H9 (cell line): Measurements from ENCODE around the gene ZFY. TPM values are rescaled to one million over a fixed set of nuclear protein-coding genes. Genes with fewer than 3 reads are reported as not detected.

Experiments
- DNase-seq: peaks from one replicate; pipeline ENCODE4 v3.0.0-alpha.2; 2017
- H2AFZ ChIP-seq: one replicate; pipeline ENCODE4 v1.6.1; 2013; ENCODE audit warnings: mild to moderate bottlenecking, low read length, control low read depth, moderate library complexity
- H2AK5ac ChIP-seq: 2 replicates; pipeline ENCODE4 v1.6.1; 2013; ENCODE audit warnings: low read length, control low read depth, mixed read lengths; ENCODE audit not compliant: insufficient read length
- H2BK120ac ChIP-seq: one replicate; pipeline ENCODE4 v1.6.1; 2013; ENCODE audit warnings: low read depth, mild to moderate bottlenecking, low read length, control low read depth, inconsistent platforms; ENCODE audit not compliant: poor library complexity, severe bottlenecking
- H2BK12ac ChIP-seq: 2 replicates; pipeline ENCODE4 v1.6.1; 2013; ENCODE audit warnings: low read length, control low read depth, mixed read lengths, low read depth; ENCODE audit not compliant: insufficient read length
- H2BK15ac ChIP-seq: 2 replicates; pipeline ENCODE4 v1.6.1; 2013; ENCODE audit warnings: low read depth, low read length, control low read depth
- H2BK20ac ChIP-seq: one replicate; pipeline ENCODE4 v1.6.1; 2013; ENCODE audit warnings: low read depth, mild to moderate bottlenecking, low read length, control low read depth, inconsistent platforms; ENCODE audit not compliant: poor library complexity, severe bottlenecking
- H2BK5ac ChIP-seq: 2 replicates; pipeline ENCODE4 v1.6.1; 2013; ENCODE audit warnings: low read length, control low read depth, mixed read lengths; ENCODE audit not compliant: insufficient read length
- H3K14ac ChIP-seq: 2 replicates; pipeline ENCODE4 v1.6.1; 2013; ENCODE audit warnings: low read length, control low read depth; ENCODE audit not compliant: insufficient read depth
- H3K18ac ChIP-seq: 2 replicates; pipeline ENCODE4 v1.6.1; 2013; ENCODE audit warnings: low read depth, mild to moderate bottlenecking, mixed read lengths, low read length, control low read depth; ENCODE audit not compliant: insufficient read length
- H3K23ac ChIP-seq: 2 replicates; pipeline ENCODE4 v1.6.1; 2013; ENCODE audit warnings: low read length, control low read depth, mixed read lengths, low read depth; ENCODE audit not compliant: insufficient read length
- H3K23me2 ChIP-seq: 2 replicates; pipeline ENCODE4 v1.6.1; 2013; ENCODE audit warnings: low read depth, mild to moderate bottlenecking, mixed read lengths, low read length, control low read depth; ENCODE audit not compliant: insufficient read length, poor library complexity, severe bottlenecking
- H3K27ac ChIP-seq: 2 replicates; pipeline ENCODE4 v1.5.1; 2013; ENCODE audit warnings: low read length, control low read depth, mixed read lengths, low read depth; ENCODE audit not compliant: insufficient read length
- H3K27me3 ChIP-seq: 2 replicates; pipeline ENCODE4 v1.6.1; 2013; ENCODE audit warnings: low read length, control low read depth, inconsistent platforms; ENCODE audit not compliant: insufficient read depth
- H3K4ac ChIP-seq: 2 replicates; pipeline ENCODE4 v1.6.1; 2013; ENCODE audit warnings: low read depth, mild to moderate bottlenecking, control low read depth, inconsistent platforms, low read length, moderate library complexity
- H3K4me1 ChIP-seq: 2 replicates; pipeline ENCODE4 v1.6.1; 2013; ENCODE audit warnings: low read length, control low read depth, inconsistent platforms; ENCODE audit not compliant: insufficient read depth
- H3K4me2 ChIP-seq: 2 replicates; pipeline ENCODE4 v1.6.1; 2013; ENCODE audit warnings: low read length, control low read depth, mixed read lengths; ENCODE audit not compliant: insufficient read length, insufficient read depth
- H3K56ac ChIP-seq: 2 replicates; pipeline ENCODE4 v1.6.1; 2013; ENCODE audit warnings: low read depth, mild to moderate bottlenecking, mixed read lengths, low read length, control low read depth; ENCODE audit not compliant: insufficient read length
- H3K79me1 ChIP-seq: 2 replicates; pipeline ENCODE4 v1.6.1; 2013; ENCODE audit warnings: low read depth, mild to moderate bottlenecking, moderate library complexity, low read length, control low read depth, inconsistent platforms; ENCODE audit not compliant: insufficient read depth, poor library complexity, severe bottlenecking
- H3K79me2 ChIP-seq: 2 replicates; pipeline ENCODE4 v1.6.1; 2013; ENCODE audit warnings: low read length, control low read depth, inconsistent platforms; ENCODE audit not compliant: insufficient read depth
- H3K9ac ChIP-seq: 2 replicates; pipeline ENCODE4 v1.6.1; 2013; ENCODE audit warnings: low read length, control low read depth, mixed read lengths; ENCODE audit not compliant: insufficient read length; ENCODE audit errors: extremely low read depth
- H3K9me3 ChIP-seq: one replicate; pipeline ENCODE4 v1.6.1; 2013; ENCODE audit warnings: low read depth, low read length, inconsistent platforms; ENCODE audit not compliant: control insufficient read depth
- H3T11ph ChIP-seq: one replicate; pipeline ENCODE4 v1.6.1; 2013; ENCODE audit warnings: mild to moderate bottlenecking, low read length, control low read depth, inconsistent platforms
- H4K20me1 ChIP-seq: one replicate; pipeline ENCODE4 v1.6.1; 2013; ENCODE audit not compliant: control insufficient read depth, insufficient read length, insufficient read depth
- H4K5ac ChIP-seq: 2 replicates; pipeline ENCODE4 v1.6.1; 2013; ENCODE audit warnings: low read depth, mild to moderate bottlenecking, mixed read lengths, low read length, control low read depth; ENCODE audit not compliant: insufficient read length
- H4K8ac ChIP-seq: replicated peaks from 2 replicates; pipeline ENCODE4 v1.6.1; 2013; ENCODE audit warnings: low read length, control low read depth, mixed read lengths, low read depth; ENCODE audit not compliant: insufficient read length
- H4K91ac ChIP-seq: 2 replicates; pipeline ENCODE4 v1.6.1; 2013; ENCODE audit warnings: low read depth, mild to moderate bottlenecking, moderate library complexity, mixed read lengths, low read length, control low read depth; ENCODE audit not compliant: insufficient read length
- H3K27ac Mint-ChIP-seq, 3 experiments: 2 replicates in 2 of 3; 3 replicates in 1 of 3; pipeline ENCODE4 v1.8.0; 2020 to 2021; ENCODE audit warnings: mixed read lengths in 3 of 3, mild to moderate bottlenecking in 1 of 3, moderate library complexity in 1 of 3
- H3K27me3 Mint-ChIP-seq: 2 replicates; pipeline ENCODE4 v1.8.0; 2021; ENCODE audit warnings: low read depth, mild to moderate bottlenecking, moderate library complexity, mixed read lengths
- H3K36me3 Mint-ChIP-seq, 3 experiments: 2 replicates in 2 of 3; 3 replicates in 1 of 3; pipeline ENCODE4 v1.8.0; 2020 to 2021; ENCODE audit warnings: low read depth in 3 of 3, mixed read lengths in 3 of 3; ENCODE audit not compliant: insufficient read depth in 1 of 3
- H3K4me1 Mint-ChIP-seq, 2 experiments: 2 replicates each; pipeline ENCODE4 v1.8.0; 2020; ENCODE audit warnings: mixed read lengths in 2 of 2
- H3K4me3 Mint-ChIP-seq, 2 experiments: 2 replicates in 1 of 2; 3 replicates in 1 of 2; pipeline ENCODE4 v1.8.0; 2020 to 2021; ENCODE audit warnings: mild to moderate bottlenecking in 2 of 2, mixed read lengths in 2 of 2, moderate library complexity in 1 of 2
- H3K9me3 Mint-ChIP-seq, 2 experiments: 2 replicates in 1 of 2; 3 replicates in 1 of 2; pipeline ENCODE4 v1.8.0; 2020; ENCODE audit warnings: mild to moderate bottlenecking in 2 of 2, mixed read lengths in 2 of 2, moderate library complexity in 1 of 2
- CTCF ChIP-seq: fragments of 200-600 bp; sonication (generic); conservative IDR thresholded peaks from 3 replicates; pipeline ENCODE4 v1.8.0; 2021; ENCODE audit warnings: antibody characterized with exemption, mild to moderate bottlenecking
- total RNA-seq: library from RNA; stranded (reverse); gene quantifications from 2 replicates; pipeline ENCODE4 v1.2.1, GENCODE V29; 2021

ZFY gene
- total RNA-seq, 1 experiment from 2014 or later, result not detected

DNA sequence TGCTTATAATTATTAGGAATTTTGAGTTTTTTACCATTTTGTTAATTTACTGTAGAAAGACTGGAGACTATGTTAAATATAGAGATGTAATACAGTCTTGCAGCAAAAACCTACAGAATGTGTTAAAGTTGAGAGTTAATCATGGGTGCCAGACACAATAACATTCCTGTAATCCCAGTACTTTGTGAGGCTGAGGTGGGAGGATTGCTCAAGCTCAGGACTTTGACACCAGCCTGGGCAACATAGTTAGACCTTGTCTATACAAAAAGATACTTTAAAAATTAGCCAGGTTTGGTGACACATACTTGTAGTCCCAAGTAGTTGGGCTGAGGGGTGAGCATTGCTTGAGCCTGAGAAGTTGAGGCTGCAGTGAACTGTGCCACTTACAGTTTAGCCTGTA lies 17.7 kb downstream of the ZFY start:
- no peak for DNase-seq
- no peaks in the 10 kb centered on the region for H3K79me2 ChIP-seq
- no peaks in the 10 kb centered on the region for H3K4me1 ChIP-seq

More for the DNA sequence above, 17.7 kb downstream of the ZFY start:
- no peaks in the 10 kb centered on the region for H3K4me1 Mint-ChIP-seq
- no peaks in the 10 kb centered on the region for H3K9me3 Mint-ChIP-seq
- H3K27ac Mint-ChIP-seq, result no peak overlapping the region
- Histone ChIP-seq H3K27me3 (no peaks in the 10 kb centered on the region), H3T11ph (no peak overlapping the region), H2BK120ac (no peak overlapping the region), H2BK15ac (no peak overlapping the region), H3K4ac (no peak overlapping the region), H3K4me2 (no peak overlapping the region), H2AK5ac (no peak overlapping the region), H2BK5ac (no peak overlapping the region), H2BK12ac (no peak overlapping the region), H3K14ac (no peak overlapping the region), H3K23me2 (no peaks in the 10 kb centered on the region), H4K20me1 (no peaks in the 10 kb centered on the region), H4K5ac (no peak overlapping the region), H4K91ac (no peak overlapping the region), H2BK20ac (no peak overlapping the region), H3K23ac (no peak overlapping the region), H3K79me1 (no peaks in the 10 kb centered on the region), H3K18ac (no peak overlapping the region), H3K27ac (no peak overlapping the region), H3K9me3 (no peaks in the 10 kb centered on the region), H2AFZ (no peak overlapping the region), H3K9ac (no peak overlapping the region), H3K56ac (no peak overlapping the region), H4K8ac (no peak overlapping the region)
- H3K36me3 Mint-ChIP-seq, result no peaks in the 10 kb centered on the region
- no peak overlapping the region for H3K4me3 Mint-ChIP-seq
- H3K27me3 Mint-ChIP-seq, result no peaks in the 10 kb centered on the region
- TF ChIP-seq CTCF, result no peak
